Spleen (tissue), 11 donors: ENCODE measurements around the gene SPTBN2. TPM values are rescaled to one million over a fixed set of nuclear protein-coding genes. Genes with fewer than 3 reads are reported as not detected.

Experiments used
- DNase-seq: peaks from one replicate; pipeline ENCODE4 v3.0.0-alpha.2; 2020
- H3K27ac ChIP-seq, 8 donors: fragments of 200-600 bp; sonication (generic) in 7 of 8; 1 replicate in 4 of 8; 2 replicates in 4 of 8; pipeline versions ENCODE4 v1.5.0 to v1.8.0; 2016 to 2021; ENCODE audit warnings: inconsistent platforms in 4 of 8, mild to moderate bottlenecking in 4 of 8, moderate library complexity in 1 of 8
- H3K27me3 ChIP-seq, 7 donors: fragments of 200-600 bp; sonication (generic) in 6 of 7; replicated peaks in 1 of 7; 1 replicate in 4 of 7; 2 replicates in 3 of 7; pipeline versions ENCODE4 v1.5.0 to v1.8.0; 2016 to 2021; ENCODE audit warnings: inconsistent platforms in 3 of 7, mild to moderate bottlenecking in 1 of 7
- H3K36me3 ChIP-seq, 6 donors: fragments of 200-600 bp; sonication (generic) in 5 of 6; 1 replicate in 4 of 6; 2 replicates in 2 of 6; pipeline versions ENCODE4 v1.5.0 to v1.8.0; 2016 to 2021; ENCODE audit warnings: inconsistent platforms in 2 of 6
- H3K4me1 ChIP-seq, 6 donors: fragments of 200-600 bp; sonication (generic) in 5 of 6; 1 replicate in 3 of 6; 2 replicates in 3 of 6; pipeline versions ENCODE4 v1.5.0 to v1.8.0; 2016 to 2021; ENCODE audit warnings: inconsistent platforms in 3 of 6
- H3K4me3 ChIP-seq, 8 donors: fragments of 200-600 bp; sonication (generic) in 7 of 8; 1 replicate in 4 of 8; 2 replicates in 4 of 8; pipeline versions ENCODE4 v1.5.0 to v1.8.0; 2016 to 2021; ENCODE audit warnings: inconsistent platforms in 4 of 8, mild to moderate bottlenecking in 4 of 8, moderate library complexity in 2 of 8
- H3K9me3 ChIP-seq, 8 donors: fragments of 200-600 bp; sonication (generic) in 7 of 8; 1 replicate in 4 of 8; 2 replicates in 4 of 8; pipeline versions ENCODE4 v1.5.0 to v1.8.0; 2016 to 2021; ENCODE audit warnings: inconsistent platforms in 4 of 8
- POLR2A ChIP-seq, 3 donors: fragments of 450-650 bp; IDR thresholded peaks; one replicate each; pipeline ENCODE4 v1.5.1; 2017; ENCODE audit warnings: antibody characterized with exemption in 3 of 3, mild to moderate bottlenecking in 1 of 3
- POLR2AphosphoS5 ChIP-seq, 3 donors: sonication (generic); formaldehyde crosslinking; IDR thresholded peaks; one replicate each; pipeline ENCODE4 v1.5.1; 2017; ENCODE audit warnings: antibody characterized with exemption in 3 of 3
- WGBS, 5 donors: extraction: QIAGEN DNeasy Blood & Tissue Kit in 3 of 5; methylation state at CpG; one replicate each; pipeline versions ENCODE4 v1.1.5 to v1.1.7; 2013 to 2018; 5-methylcytosine and 5-hydroxymethylcytosine counted together
- intact Hi-C: fragments of 100-400 bp; cut with DNase I; formaldehyde crosslinking; loops from one replicate; pipeline ENCODE4 v1.15.0; 2023; ENCODE audit warnings: low total_unique reads
- polyA plus RNA-seq, 3 donors: library from polyadenylated mRNA; stranded (reverse); fragments of 200-250 nt; gene quantifications; one replicate each; pipeline ENCODE4 v1.2.1, GENCODE V29; 2013
- total RNA-seq, 7 donors: library from RNA; depleted of rRNA in 3 of 7; stranded (reverse); fragments of >200 nt in 3 of 7; fragmentation: NEBNext Ultra II Directional in 4 of 7; extraction: Animal tissue kit (Norgen Biotek cat#: 25700) in 4 of 7; gene quantifications; one replicate each; pipeline versions ENCODE4 v1.1.0 to v1.2.1, GENCODE V29; 2016 to 2021
- TF ChIP-seq, protein P1 (sequence below), 11 experiments: fragments of 200-600 bp in 7 of 11; fragments of 450-650 bp in 4 of 11; sonication (generic) in 4 of 11; IDR thresholded peaks in 8 of 11; conservative IDR thresholded peaks in 3 of 11; 1 replicate in 7 of 11; 2 replicates in 4 of 11; pipeline versions ENCODE4 v1.4.0 to v1.8.0; 2016 to 2021; ENCODE audit warnings: antibody characterized with exemption in 11 of 11, inconsistent platforms in 4 of 11, mild to moderate bottlenecking in 1 of 11
- donor health status: healthy with polysubstance abuse.
- donor health status: DM: no; HTN: no; CAD: no; lungs with moderate emphysema.
- donor health status: DM: no; HTN: no; CAD: no.
- donor health status: Bipolar disorder and iron deficiency.
- donor health status: healthy.
- donor health status: DM: no; HTN: no; CAD: no.
- donor health status: DM: yes; HTN: yes; CAD: no.

The SPTBN2 gene
- total and polyA plus RNA-seq, 10 donors = 0.61 to 5.1 (median 3.7) TPM

DNA sequence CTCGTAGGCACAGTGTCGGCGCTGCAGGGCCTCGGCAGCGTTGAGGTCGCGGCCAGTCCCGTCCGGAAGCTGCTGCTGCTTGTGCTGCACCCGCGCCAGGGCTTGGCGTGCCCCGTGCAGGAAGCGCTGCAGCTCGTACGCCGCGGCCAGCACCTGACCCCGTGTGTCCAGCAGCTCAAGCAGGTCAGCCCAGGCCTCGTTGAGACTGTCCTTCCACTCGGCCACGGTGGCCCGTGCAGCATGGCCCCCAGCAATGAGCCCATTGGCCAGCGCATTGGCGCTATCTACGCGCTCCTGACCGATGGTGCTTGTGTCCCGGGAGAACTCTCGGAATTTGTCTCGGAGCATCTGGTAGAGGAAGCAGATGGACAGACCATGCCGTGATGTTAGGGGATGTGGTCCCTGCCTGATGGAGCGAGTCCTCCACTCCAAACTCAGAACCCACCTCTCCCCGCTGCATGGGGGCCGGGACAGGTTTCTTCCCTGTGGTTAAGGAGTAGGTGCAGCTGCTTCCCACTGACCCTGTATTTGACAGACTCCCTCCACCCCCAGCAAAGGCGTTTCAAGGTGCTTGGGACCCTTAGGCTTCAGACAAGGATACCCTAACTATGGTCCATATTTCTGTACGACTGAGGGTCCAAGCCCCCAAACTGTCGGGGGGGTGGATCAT is 37.6 kb downstream of the SPTBN2 start:
- no peak overlapping the region for H3K27ac ChIP-seq
- H3K36me3 ChIP-seq = no peaks in the 10 kb centered on the region
- DNase-seq = peak; percentile 69
- intact Hi-C loops = loop anchor here (5.0 kb wide), 1 partner anchor 191 kb away; no protein-coding TSS in a partner anchor
- peaks cover 0 to 12% (median 6%) of the 10 kb centered on the region in 6 donors for H3K4me1 ChIP-seq
- no peaks in the 10 kb centered on the region for H3K27me3 ChIP-seq
- no peaks in the 10 kb centered on the region for H3K9me3 ChIP-seq
- WGBS, 5 donors = 86 to 93% (median 90%) methylated on average over 20 to 38 of the region's 38 CpGs
- H3K4me3 ChIP-seq = no peak overlapping the region
- no peak for TF ChIP-seq POLR2A (IDR thresholded peaks at IDR 0.05)
- TF ChIP-seq, protein P1, sequence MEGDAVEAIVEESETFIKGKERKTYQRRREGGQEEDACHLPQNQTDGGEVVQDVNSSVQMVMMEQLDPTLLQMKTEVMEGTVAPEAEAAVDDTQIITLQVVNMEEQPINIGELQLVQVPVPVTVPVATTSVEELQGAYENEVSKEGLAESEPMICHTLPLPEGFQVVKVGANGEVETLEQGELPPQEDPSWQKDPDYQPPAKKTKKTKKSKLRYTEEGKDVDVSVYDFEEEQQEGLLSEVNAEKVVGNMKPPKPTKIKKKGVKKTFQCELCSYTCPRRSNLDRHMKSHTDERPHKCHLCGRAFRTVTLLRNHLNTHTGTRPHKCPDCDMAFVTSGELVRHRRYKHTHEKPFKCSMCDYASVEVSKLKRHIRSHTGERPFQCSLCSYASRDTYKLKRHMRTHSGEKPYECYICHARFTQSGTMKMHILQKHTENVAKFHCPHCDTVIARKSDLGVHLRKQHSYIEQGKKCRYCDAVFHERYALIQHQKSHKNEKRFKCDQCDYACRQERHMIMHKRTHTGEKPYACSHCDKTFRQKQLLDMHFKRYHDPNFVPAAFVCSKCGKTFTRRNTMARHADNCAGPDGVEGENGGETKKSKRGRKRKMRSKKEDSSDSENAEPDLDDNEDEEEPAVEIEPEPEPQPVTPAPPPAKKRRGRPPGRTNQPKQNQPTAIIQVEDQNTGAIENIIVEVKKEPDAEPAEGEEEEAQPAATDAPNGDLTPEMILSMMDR (IDR thresholded peaks at IDR 0.05 in 8 of 11, conservative IDR thresholded peaks at IDR 0.05 in 3 of 11) = no peak
- TF ChIP-seq POLR2AphosphoS5 (IDR thresholded peaks at IDR 0.05) = no peak

DNA sequence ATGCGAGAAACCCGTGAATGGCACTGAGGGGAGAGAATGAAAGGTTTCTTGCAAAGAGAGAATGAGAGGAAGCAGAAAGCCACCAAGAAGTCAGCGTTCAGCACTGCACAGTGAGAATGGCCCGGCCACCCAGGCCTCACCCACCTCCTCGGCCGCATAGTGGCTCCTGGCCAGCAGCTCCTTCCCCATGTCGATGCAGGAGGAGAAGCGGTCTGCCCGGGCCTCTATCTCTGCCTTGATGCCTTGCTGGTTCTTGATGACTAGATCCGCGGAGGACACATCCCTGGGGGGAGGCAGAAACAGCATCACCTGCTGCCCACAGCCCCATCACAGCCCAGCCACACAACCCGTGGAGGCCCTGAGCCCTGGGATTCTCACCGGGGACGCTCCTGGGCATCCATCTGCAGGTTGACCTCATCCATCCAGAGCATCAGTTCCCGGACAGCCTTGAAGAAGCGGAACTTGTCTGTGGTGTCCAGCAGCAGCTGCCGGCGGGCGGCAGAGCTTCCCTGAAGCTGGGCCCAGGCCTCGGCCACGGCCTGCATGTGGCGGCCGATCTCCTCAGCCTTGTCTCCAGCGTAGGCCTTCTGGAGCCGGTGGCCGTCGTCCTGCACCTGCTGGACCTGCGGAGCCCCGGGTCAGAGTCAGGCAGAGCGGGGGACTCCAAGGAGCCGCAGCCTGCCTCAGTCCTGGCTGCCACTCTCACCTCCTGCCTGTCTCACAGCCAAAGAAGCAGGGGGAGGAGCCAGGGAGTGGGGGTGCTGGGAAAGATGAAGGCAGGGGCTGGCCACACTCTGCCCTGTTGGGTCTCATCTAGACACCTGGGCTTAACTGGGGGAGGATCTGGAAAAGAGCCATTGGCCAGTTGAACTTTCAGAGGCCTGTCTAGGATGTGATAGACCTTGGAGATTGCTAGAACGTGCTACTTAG is 39.1 kb downstream of the SPTBN2 start:
- no peaks in the 10 kb centered on the region for H3K36me3 ChIP-seq
- no peaks in the 10 kb centered on the region for H3K9me3 ChIP-seq
- no peak overlapping the region for H3K27ac ChIP-seq
- no peak for TF ChIP-seq POLR2AphosphoS5 (IDR thresholded peaks at IDR 0.05)
- no peak for TF ChIP-seq POLR2A (IDR thresholded peaks at IDR 0.05)
- WGBS, 5 donors = 84 to 94% (median 93%) methylated on average over 17 to 32 of the region's 32 CpGs
- H3K4me3 ChIP-seq = no peak overlapping the region
- peak; percentile 42 for DNase-seq
- no peaks in the 10 kb centered on the region for H3K27me3 ChIP-seq
- intact Hi-C loops = loop anchor here (5.0 kb wide), 1 partner anchor 192 kb away; no protein-coding TSS in a partner anchor
- peaks cover 0 to 22% (median 5%) of the 10 kb centered on the region in 6 donors for H3K4me1 ChIP-seq

DNA sequence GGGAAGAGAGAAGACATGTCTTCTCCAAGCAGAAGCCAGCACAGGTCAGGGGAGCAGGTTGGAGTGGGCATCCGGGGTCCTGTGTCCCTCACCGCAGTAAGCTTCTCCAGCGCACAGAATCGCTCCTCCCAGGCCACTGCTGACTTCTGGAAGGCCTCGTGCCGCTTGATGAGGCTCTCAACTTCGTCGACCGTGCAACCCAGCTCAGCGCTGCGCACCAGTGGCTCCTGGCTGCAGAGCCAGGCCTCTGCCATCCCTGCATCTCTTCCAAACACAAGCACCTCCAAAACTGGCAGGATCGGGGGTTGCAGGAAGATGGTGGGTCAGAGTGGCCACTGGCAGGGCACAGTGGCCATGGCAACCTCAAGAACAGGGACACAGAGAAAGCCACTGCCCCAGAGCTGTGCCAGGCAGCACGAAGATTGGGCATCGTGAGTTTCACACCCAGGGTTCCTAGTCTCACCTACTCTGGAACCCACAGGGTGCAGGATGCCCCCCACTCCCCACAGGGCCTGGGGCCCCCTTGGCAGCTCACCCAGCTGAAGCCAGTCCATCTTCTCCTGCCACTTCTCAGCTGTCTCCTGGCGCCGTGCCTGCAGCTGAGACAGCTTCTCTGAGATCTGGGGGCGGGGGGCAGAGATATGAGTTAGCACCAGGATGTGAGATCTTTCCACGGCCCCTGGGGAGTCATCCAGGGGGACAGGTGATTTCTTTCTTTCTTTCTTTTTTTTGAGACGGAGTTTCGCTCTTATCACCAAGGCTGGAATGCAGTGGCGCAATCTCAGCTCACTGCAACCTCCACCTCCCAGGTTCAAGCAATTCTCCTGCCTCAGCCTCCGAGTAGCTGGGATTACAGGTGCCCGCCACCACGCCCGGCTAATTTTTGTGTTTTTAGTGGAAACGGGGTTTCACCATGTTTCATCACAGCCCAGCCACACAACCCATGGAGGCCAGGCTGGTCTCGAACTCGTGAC is 40.2 kb downstream of the SPTBN2 start:
- TF ChIP-seq, protein P1 (IDR thresholded peaks at IDR 0.05 in 8 of 11, conservative IDR thresholded peaks at IDR 0.05 in 3 of 11) = no peak
- no peak for TF ChIP-seq POLR2AphosphoS5 (IDR thresholded peaks at IDR 0.05)
- TF ChIP-seq POLR2A (IDR thresholded peaks at IDR 0.05) = no peak
- Histone ChIP-seq H3K27me3 (no peaks in the 10 kb centered on the region), H3K4me3 (no peak overlapping the region), H3K4me1 (peaks cover 0 to 15% (median 0%) of the 10 kb centered on the region in 6 donors), H3K36me3 (no peaks in the 10 kb centered on the region), H3K9me3 (no peaks in the 10 kb centered on the region), H3K27ac (no peak overlapping the region)
- intact Hi-C loops = no loop called here
- WGBS, 5 donors = 83 to 87% (median 85%) methylated on average over 18 to 28 of the region's 28 CpGs
- DNase-seq = peak; percentile 58

DNA sequence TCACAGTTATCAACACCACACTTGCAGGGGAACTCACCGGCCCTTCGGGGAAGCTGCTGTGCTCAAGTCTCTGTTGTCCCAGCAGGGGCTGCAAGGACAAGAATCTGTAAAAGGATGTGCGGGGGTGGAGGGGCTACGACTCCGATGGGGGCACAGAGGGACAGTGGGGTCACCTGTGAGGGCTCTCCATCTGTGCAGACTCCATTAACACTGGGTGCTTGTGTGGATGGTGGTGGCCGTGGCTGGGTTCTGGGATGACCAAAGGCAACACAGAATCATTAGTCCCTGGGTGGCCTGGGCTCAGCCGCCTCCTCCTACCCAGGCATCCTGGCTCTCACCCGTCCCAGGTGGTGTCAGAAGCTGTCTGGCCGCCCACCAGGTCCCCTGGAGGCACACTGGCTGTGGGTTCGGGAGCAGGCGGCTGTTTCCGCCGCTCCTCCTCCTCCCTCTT is 41.2 kb downstream of the SPTBN2 start:
- no peaks in the 10 kb centered on the region for H3K36me3 ChIP-seq
- 79 to 90% (median 89%) methylated on average over 11 to 13 of the region's 13 CpGs for WGBS, 5 donors
- DNase-seq = peak; percentile 57

More for the DNA sequence above, 41.2 kb downstream of the SPTBN2 start:
- intact Hi-C loops = no loop called here
- TF ChIP-seq POLR2AphosphoS5 (IDR thresholded peaks at IDR 0.05) (no peak), POLR2A (IDR thresholded peaks at IDR 0.05) (no peak)
- TF ChIP-seq, protein P1 (IDR thresholded peaks at IDR 0.05 in 8 of 11, conservative IDR thresholded peaks at IDR 0.05 in 3 of 11) = no peak
- H3K4me3 ChIP-seq = no peak overlapping the region
- no peaks in the 10 kb centered on the region for H3K27me3 ChIP-seq
- H3K27ac ChIP-seq = no peak overlapping the region
- H3K4me1 ChIP-seq = peaks cover 0 to 15% (median 0%) of the 10 kb centered on the region in 6 donors
- H3K9me3 ChIP-seq = no peaks in the 10 kb centered on the region
